ENCODE data around the gene TIMM50. TPM values are rescaled to one million over a fixed set of nuclear protein-coding genes. Genes with fewer than 3 reads are reported as not detected.

Gene TIMM50
- total and polyA plus RNA-seq, 2 of the 13 experiments (the other 11 are each of a cell fraction or from before 2014, with no cell fraction given) = 91.1 to 92.5 TPM

GRCh38 chr19:39539518-39540332 is 59.1 kb downstream of the TIMM50 start, which contains the start of gene EID2 (continued):
- peak; percentile 81; the same call in 1 of the 2 replicates for TF ChIP-seq ETS1 (CRISPR knock-in tag; IDR thresholded peaks at IDR 0.05)
- 0 out of 2 replicates have a peak, but pooled peaks have one; percentile 26 for TF ChIP-seq ZKSCAN8 (CRISPR knock-in tag; IDR thresholded peaks at IDR 0.05; ENCODE audit: borderline replicate concordance)
- TF ChIP-seq ZNF503 (CRISPR knock-in tag; IDR thresholded peaks at IDR 0.05) = 0 out of 2 replicates have a peak, but pooled peaks have one; percentile 49
- peak; percentile 67 for TF ChIP-seq KAT8 (CRISPR knock-in tag; IDR thresholded peaks at IDR 0.05)
- peak; percentile 81 for TF ChIP-seq TAF1 (CRISPR knock-in tag; IDR thresholded peaks at IDR 0.05)
- peak; percentile 65; the same call in 1 of the 2 replicates for TF ChIP-seq ZNF768 (CRISPR knock-in tag; IDR thresholded peaks at IDR 0.05)
- no peak for TF ChIP-seq RFX5 (IDR thresholded peaks at IDR 0.05; ENCODE audit: low read depth, low read length)
- no peak for TF ChIP-seq ZNF296 (CRISPR knock-in tag; conservative IDR thresholded peaks at IDR 0.05)
- no peak for TF ChIP-seq FOSL2 (CRISPR knock-in tag; IDR thresholded peaks at IDR 0.05)
- TF ChIP-seq PAWR (CRISPR knock-in tag; IDR thresholded peaks at IDR 0.05; ENCODE audit: borderline replicate concordance) = no peak
- 0 out of 2 replicates have a peak, but pooled peaks have one; percentile 41 for TF ChIP-seq ZBTB4 (CRISPR knock-in tag; IDR thresholded peaks at IDR 0.05; ENCODE audit: borderline replicate concordance)
- peak; percentile 58 for TF ChIP-seq THAP11 (CRISPR knock-in tag; IDR thresholded peaks at IDR 0.05)
- TF ChIP-seq RFXANK (CRISPR knock-in tag; IDR thresholded peaks at IDR 0.05) = 0 out of 2 replicates have a peak, but pooled peaks have one; percentile 27
- peak; percentile 95 for TF ChIP-seq ZFX (CRISPR knock-in tag; IDR thresholded peaks at IDR 0.05; ENCODE audit: low read depth)
- no peak for TF ChIP-seq ZNF839 (CRISPR knock-in tag; IDR thresholded peaks at IDR 0.05; ENCODE audit: borderline replicate concordance)
- peak; percentile 86 to 88 for TF ChIP-seq POLR2A (IDR thresholded peaks at IDR 0.05; ENCODE audit: insufficient read depth in 1 of 2, low read depth in 2 of 2, low read length in 2 of 2)
- TF ChIP-seq ADNP (CRISPR knock-in tag; IDR thresholded peaks at IDR 0.05) = no peak
- 0 out of 2 replicates have a peak, but pooled peaks have one; percentile 65 for TF ChIP-seq DR1 (CRISPR knock-in tag; IDR thresholded peaks at IDR 0.05)
- no peak for TF ChIP-seq ZKSCAN5 (CRISPR knock-in tag; IDR thresholded peaks at IDR 0.05)
- peak; percentile 71; the same call in 1 of the 2 replicates for TF ChIP-seq E2F1 (CRISPR knock-in tag; IDR thresholded peaks at IDR 0.05)
- TF ChIP-seq NR2F6 (IDR thresholded peaks at IDR 0.05) = no peak
- TF ChIP-seq NR2F6 (CRISPR knock-in tag; IDR thresholded peaks at IDR 0.05) = peak; percentile 18; the same call in 1 of the 2 replicates
- TF ChIP-seq ZNF44 (CRISPR knock-in tag; IDR thresholded peaks at IDR 0.05) = no peak

All from HepG2 (cell line).